Dedifferentiated amniotic fluid mesenchymal stem cell (primary cell): Measurements from ENCODE around the gene CPEB1.
"Not testable (repeated sequence)": the region's sequence is repeated elsewhere in the genome, so short reads cannot be mapped to it uniquely, and the experiment has no call there.

ENCODE experiments used
- DNase-seq: peaks from one replicate; pipeline ENCODE4 v3.0.0-alpha.2; 2016; ENCODE audit errors: extremely low spot score

The CPEB1 gene

GRCh38 chr15:82649226-82649999, 2.2 kb upstream of the CPEB1 start:
- DNase-seq: no peak

- DNase-seq: no peak
These were observed 1.3 kb upstream of the CPEB1 start for GRCh38 chr15:82648257-82649103.

- no peak for DNase-seq
These were observed 683 bp upstream of the CPEB1 start for GRCh38 chr15:82647835-82648256.

- DNase-seq: no peak
These were observed 716 bp downstream of the CPEB1 start for GRCh38 chr15:82646250-82647044.

GRCh38 chr15:82644967-82645852, 2.0 kb downstream of the CPEB1 start:
- not testable (repeated sequence) for DNase-seq

GRCh38 chr15:82643992-82644391, 3.2 kb downstream of the CPEB1 start:
- DNase-seq: no peak

GRCh38 chr15:82642656-82643055, 4.5 kb downstream of the CPEB1 start:
- DNase-seq: no peak

- DNase-seq: no peak
These were observed 5.9 kb downstream of the CPEB1 start for GRCh38 chr15:82641129-82641798.

GRCh38 chr15:82640672-82641071, 6.5 kb downstream of the CPEB1 start:
- DNase-seq: no peak

GRCh38 chr15:82635798-82636197, 11.4 kb downstream of the CPEB1 start:
- DNase-seq: no peak

GRCh38 chr15:82630033-82630432, 17.1 kb downstream of the CPEB1 start:
- DNase-seq: no peak

- no peak for DNase-seq
These were observed 22.0 kb downstream of the CPEB1 start for GRCh38 chr15:82625136-82625535.

- DNase-seq: no peak
These were observed 22.7 kb downstream of the CPEB1 start for GRCh38 chr15:82624438-82624837.

GRCh38 chr15:82624008-82624407, 23.2 kb downstream of the CPEB1 start:
- no peak for DNase-seq

- no peak for DNase-seq
These were observed 25.2 kb downstream of the CPEB1 start for GRCh38 chr15:82621970-82622369.

GRCh38 chr15:82613747-82614146, 33.4 kb downstream of the CPEB1 start:
- no peak for DNase-seq

- DNase-seq: no peak
These were observed 35.8 kb downstream of the CPEB1 start for GRCh38 chr15:82611348-82611747.

GRCh38 chr15:82602195-82602594, 45.0 kb downstream of the CPEB1 start:
- no peak for DNase-seq

- no peak for DNase-seq
These were observed 47.3 kb downstream of the CPEB1 start for GRCh38 chr15:82599862-82600261.

- no peak for DNase-seq
These were observed 49.3 kb downstream of the CPEB1 start for GRCh38 chr15:82597815-82598214.

GRCh38 chr15:82595766-82596165, 51.4 kb downstream of the CPEB1 start:
- DNase-seq: no peak
